Kasumi-1 (cell line): ENCODE measurements around the gene RAVER1.
"Not testable (repeated sequence)": the region's sequence is repeated elsewhere in the genome, so short reads cannot be mapped to it uniquely, and the experiment has no call there.

Experiments
- DNase-seq, 2 experiments: peaks; one replicate each; lab custom pipeline; 2025; lab: John Stamatoyannopoulos, UW

Gene RAVER1

DNA sequence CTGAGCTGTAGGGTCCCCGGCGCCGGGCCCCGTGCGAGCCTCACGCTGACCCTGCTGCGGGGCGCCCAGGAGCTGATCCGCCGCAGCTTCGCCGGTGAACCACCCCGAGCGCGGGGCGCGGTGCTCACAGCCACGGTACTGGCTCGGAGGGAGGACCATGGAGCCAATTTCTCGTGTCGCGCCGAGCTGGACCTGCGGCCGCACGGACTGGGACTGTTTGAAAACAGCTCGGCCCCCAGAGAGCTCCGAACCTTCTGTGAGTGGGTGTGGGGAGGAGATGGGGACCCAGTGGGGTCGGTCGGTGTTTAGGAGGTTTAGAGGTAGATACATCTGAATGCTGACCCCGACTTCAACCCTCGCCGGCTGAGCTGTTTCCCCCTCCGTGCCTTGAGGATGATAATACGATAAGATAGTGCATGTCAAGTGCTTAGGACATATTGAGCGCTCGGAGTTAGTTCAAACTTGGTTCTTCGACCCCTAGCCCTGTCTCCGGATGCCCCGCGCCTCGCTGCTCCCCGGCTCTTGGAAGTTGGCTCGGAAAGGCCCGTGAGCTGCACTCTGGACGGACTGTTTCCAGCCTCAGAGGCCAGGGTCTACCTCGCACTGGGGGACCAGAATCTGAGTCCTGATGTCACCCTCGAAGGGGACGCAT, 41.6 kb downstream of the RAVER1 start:
- DNase-seq: no peak

DNA sequence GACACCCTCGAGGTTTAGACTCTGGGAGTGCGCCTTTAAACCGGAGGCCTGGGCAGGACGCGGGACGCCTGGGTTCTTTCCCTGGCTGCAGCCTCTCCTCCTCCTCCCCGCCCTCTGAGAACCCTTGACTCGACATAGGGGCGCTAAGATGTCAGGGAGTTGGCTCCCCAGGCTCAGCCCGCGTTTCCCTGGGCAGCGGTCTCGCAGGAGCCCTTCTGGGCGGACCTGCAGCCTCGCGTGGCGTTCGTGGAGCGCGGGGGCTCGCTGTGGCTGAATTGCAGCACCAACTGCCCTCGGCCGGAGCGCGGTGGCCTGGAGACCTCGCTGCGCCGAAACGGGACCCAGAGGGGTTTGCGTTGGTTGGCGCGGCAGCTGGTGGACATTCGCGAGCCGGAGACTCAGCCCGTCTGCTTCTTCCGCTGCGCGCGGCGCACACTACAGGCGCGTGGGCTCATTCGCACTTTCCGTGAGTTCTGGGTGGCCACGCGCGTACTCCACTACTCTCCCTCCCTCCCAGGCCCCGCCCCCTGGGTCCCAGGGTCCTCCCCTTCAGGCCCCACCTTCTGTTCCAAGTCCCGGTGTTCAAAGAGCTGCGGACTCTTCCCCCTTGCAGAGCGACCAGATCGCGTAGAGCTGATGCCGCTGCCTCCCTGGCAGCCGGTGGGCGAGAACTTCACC, 42.3 kb downstream of the RAVER1 start:
- peak; percentile 43 to 57 for DNase-seq

- DNase-seq: peak; percentile 33 to 46
Observed at GRCh38 chr19:10290357-10290875, 42.9 kb downstream of the RAVER1 start.

DNA sequence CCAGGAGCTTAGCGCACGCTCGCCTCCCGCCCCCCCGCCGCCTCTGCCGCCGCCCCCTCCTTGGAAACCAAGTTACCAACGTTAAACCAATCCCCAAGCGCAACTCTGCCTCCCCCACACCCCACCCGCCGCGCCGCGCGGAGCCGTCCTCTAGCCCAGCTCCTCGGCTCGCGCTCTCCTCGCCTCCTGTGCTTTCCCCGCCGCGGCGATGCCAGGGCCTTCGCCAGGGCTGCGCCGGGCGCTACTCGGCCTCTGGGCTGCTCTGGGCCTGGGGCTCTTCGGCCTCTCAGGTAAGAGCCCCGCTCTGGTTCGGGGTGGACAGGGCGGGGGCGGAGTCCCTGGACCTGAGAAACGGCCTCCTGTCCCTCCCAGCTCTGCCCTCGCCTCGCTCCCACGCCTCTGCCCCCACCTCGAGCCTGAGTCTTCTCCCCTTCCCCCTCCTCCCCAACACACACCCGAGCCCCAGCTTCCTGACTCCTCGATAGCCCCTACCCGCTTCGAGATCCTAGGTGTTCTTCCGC, 43.4 kb downstream of the RAVER1 start, which contains the start of gene ICAM5:
Gene ICAM5, plus strand, starts transcription at position 117 of the 521 bp plus-strand sequence. Its CDS starts 92 bp downstream, at position 209.
- DNase-seq: peak; percentile 55 to 61

DNA sequence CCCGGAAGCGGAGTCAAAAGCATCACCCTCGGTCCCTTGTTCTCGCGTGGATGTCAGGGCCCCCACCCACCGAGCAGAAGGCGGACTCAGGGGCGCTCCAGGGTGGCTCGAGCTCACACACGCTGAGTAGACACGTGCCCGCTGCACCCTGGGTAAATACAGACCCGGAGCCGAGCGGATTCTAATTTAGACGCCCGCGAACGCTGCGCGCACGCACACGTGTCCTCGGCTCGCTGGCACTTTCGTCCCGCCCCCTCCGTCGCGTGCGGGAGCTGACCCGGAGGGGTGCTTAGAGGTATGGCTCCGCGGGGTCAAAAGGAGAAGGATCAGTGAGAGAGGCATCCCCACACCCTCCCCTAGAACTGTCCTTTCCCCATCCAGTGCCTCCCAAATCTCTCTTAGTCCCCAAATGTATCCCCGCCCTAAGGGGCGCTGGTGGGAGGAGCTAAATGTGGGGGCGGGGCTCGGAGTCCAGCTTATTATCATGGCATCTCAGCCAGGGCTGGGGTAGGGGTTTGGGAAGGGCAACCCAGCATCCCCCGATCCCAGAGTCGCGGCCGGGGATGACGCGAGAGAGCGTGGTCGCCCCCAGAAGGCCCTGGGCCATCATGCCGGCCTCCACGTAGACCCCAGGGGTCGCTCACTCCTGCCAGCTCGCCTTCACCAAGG, 44.0 kb downstream of the RAVER1 start:
- peak; percentile 79 to 89 for DNase-seq

DNA sequence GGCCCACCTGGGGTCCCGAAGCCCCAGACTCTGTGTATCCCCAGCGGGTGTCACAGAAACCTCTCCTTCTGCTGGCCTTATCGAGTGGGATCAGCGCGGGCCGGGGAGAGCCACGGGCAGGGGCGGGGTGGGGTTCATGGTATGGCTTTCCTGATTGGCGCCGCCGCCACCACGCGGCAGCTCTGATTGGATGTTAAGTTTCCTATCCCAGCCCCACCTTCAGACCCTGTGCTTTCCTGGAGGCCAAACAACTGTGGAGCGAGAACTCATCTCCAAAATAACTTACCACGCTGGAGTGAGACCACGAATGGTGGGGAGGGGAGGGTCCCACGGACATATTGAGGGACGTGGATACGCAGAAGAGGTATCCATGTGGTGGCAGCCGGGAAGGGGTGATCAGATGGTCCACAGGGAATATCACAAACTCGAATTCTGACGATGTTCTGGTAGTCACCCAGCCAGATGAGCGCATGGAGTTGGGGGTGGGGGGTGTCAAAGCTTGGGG, 44.6 kb downstream of the RAVER1 start:
- peak; percentile 89 to 93 for DNase-seq

DNA sequence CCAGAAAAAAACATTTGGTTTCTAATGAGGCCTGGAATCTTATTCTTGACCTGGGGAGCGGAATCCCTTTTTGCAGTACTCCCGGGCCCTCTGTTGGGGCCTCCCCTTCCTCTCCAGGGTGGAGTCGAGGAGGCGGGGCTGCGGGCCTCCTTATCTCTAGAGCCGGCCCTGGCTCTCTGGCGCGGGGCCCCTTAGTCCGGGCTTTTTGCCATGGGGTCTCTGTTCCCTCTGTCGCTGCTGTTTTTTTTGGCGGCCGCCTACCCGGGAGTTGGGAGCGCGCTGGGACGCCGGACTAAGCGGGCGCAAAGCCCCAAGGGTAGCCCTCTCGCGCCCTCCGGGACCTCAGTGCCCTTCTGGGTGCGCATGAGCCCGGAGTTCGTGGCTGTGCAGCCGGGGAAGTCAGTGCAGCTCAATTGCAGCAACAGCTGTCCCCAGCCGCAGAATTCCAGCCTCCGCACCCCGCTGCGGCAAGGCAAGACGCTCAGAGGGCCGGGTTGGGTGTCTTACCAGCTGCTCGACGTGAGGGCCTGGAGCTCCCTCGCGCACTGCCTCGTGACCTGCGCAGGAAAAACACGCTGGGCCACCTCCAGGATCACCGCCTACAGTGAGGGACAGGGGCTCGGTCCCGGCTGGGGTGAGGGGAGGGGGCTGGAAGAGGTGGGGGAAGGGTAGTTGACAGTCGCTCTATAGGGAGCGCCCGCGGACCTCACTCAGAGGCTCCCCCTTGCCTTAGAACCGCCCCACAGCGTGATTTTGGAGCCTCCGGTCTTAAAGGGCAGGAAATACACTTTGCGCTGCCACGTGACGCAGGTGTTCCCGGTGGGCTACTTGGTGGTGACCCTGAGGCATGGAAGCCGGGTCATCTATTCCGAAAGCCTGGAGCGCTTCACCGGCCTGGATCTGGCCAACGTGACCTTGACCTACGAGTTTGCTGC, 46.3 kb downstream of the RAVER1 start, which contains the start of gene ICAM4:
Gene ICAM4, plus strand, starts transcription at position 153 of the 935 bp plus-strand sequence. Its CDS starts 58 bp downstream, at position 211.
- DNase-seq: peak; percentile 89 to 91

DNA sequence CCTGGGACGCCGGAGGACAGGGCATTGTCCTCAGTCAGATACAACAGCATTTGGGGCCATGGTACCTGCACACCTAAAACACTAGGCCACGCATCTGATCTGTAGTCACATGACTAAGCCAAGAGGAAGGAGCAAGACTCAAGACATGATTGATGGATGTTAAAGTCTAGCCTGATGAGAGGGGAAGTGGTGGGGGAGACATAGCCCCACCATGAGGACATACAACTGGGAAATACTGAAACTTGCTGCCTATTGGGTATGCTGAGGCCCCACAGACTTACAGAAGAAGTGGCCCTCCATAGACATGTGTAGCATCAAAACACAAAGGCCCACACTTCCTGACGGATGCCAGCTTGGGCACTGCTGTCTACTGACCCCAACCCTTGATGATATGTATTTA, 47.9 kb downstream of the RAVER1 start:
- no peak for DNase-seq

- DNase-seq: no peak
Observed at GRCh38 chr19:10284960-10285278, 48.4 kb downstream of the RAVER1 start.

GRCh38 chr19:10284065-10284959, 49.0 kb downstream of the RAVER1 start:
- no peak for DNase-seq

GRCh38 chr19:10283301-10284064, 49.8 kb downstream of the RAVER1 start:
- DNase-seq: no peak

DNA sequence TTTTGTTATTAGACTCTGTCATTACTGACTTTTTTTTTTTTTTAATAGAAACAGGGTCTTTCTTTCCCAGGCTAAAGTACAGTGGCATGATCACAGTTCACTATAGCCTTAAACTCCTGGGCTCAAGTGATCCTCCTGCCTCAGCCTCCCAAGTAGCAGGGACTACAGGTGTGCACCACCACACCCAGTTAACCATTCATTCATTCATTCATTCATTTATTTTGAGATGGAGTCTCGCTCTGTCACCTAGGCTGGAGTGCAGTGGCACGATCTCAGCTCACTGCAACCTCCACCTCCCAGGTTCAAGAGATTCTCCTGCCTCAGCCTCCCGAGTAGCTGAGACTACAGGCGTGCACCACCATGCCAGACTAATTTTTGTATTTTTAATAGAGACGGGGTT, 51.3 kb downstream of the RAVER1 start:
- not testable (repeated sequence) for DNase-seq

- DNase-seq: no peak
Observed at GRCh38 chr19:10279737-10280442, 53.4 kb downstream of the RAVER1 start.

GRCh38 chr19:10278935-10279334, 54.4 kb downstream of the RAVER1 start:
- no peak for DNase-seq

DNA sequence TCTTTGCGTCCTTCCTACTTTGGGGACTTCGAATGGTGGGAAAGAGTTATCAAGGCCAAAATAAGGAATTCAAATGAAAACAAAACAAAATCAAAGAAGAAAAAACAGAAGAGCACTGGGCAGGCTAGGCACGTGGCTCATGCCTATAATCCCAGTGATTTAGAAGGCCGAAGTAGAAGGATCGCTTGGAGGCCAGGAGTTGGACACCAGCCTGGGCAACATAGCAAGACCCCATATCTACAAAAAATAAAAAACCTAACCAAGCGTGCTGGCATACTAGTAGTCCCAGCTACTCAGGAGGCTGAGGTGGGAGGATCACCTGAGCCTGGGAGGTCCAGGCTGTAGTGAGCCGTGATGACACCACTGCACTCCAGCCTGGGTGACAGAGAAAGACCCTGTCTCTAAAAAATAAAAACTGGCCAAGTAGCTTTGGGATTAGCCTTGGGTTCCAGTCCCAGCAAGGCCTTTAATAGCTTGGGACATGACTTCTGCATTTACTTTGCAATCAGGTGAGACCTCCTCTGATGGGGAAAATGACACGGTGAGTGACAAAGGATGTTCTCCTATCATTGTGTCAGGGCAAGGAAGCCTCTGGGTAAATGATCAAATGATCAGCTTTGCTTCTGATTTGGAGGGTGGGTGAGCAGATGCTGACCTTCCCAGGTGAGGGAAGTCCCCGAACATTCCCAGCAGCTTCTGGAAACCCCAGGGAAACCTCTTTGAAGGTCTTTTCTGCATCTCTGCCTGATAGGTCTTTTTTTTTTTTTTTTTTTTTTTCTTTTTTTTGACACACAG, 55.3 kb downstream of the RAVER1 start:
- no peak for DNase-seq

DNA sequence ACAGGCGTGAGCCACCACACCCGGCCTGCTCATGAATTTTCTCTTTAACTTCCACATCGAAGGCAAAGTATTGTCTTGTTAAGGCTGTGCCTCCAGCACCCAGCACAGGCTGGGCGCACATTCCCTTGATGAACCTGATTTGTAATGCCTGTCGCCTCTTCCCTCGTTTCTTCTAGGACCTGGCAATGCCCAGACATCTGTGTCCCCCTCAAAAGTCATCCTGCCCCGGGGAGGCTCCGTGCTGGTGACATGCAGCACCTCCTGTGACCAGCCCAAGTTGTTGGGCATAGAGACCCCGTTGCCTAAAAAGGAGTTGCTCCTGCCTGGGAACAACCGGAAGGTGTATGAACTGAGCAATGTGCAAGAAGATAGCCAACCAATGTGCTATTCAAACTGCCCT, 58.7 kb downstream of the RAVER1 start:
- DNase-seq: no peak

GRCh38 chr19:10271543-10272086, 61.7 kb downstream of the RAVER1 start:
- DNase-seq: no peak
